ENCODE measurements around the gene BEGAIN. TPM values are rescaled to one million over a fixed set of nuclear protein-coding genes. Genes with fewer than 3 reads are reported as not detected.

BEGAIN gene
- total and polyA plus RNA-seq, 4 donors: 0.27 to 1.6 (median 1.3) TPM

DNA sequence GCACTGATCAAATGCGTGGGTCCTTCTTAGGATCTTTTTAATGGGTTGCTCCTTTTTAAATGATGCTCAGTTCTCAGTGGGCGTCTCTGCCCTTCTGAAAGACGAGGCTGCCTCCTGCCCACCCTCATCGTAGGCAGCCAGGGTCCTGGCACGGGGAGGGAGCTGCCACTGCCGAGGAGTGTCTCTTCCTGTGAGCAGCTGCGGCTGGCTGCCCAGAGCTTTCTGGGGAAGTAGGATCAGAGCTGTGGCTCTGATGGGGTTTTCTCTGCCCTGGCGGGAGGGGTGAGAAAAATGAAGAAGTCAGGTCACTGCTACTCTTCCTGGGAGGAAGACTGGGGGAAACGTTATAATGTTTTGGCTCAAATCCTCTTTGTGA lies 31.1 kb upstream of the BEGAIN start:
- TF ChIP-seq CTCF (IDR thresholded peaks at IDR 0.05; ENCODE audit: control extremely low read depth, extremely low read depth): no peak
- ATAC-seq (ENCODE audit: insufficient read depth, low FRiP score) (no peak), DNase-seq (peak in 1 of 3 donors; percentile 30)
- Histone ChIP-seq H3K9me3 (ENCODE audit: control insufficient read depth in 4 of 4, insufficient read depth in 3 of 4, low read length in 3 of 4) (no peaks in the 10 kb centered on the region), H3K36me3 (ENCODE audit: control insufficient read depth in 4 of 4, insufficient read depth in 4 of 4, low read length in 4 of 4) (no peaks in the 10 kb centered on the region), H3K4me1 (ENCODE audit: control insufficient read depth in 5 of 5, insufficient read depth in 5 of 5, low read length in 5 of 5) (peaks cover 0 to 13% (median 0%) of the 10 kb centered on the region in 5 donors), H3K4me3 (no peak overlapping the region), H3K27ac (ENCODE audit: low read depth in 1 of 2, low read length in 1 of 2) (no peak overlapping the region), H3K27me3 (ENCODE audit: control insufficient read depth in 3 of 3, insufficient read depth in 3 of 3, low read length in 2 of 3) (no peaks in the 10 kb centered on the region), H3K9ac (ENCODE audit: insufficient read depth in 1 of 2, low read length in 2 of 2) (no peak overlapping the region)
- 17 to 22% methylated on average over 9 of the region's 9 CpGs for WGBS, 2 donors

DNA sequence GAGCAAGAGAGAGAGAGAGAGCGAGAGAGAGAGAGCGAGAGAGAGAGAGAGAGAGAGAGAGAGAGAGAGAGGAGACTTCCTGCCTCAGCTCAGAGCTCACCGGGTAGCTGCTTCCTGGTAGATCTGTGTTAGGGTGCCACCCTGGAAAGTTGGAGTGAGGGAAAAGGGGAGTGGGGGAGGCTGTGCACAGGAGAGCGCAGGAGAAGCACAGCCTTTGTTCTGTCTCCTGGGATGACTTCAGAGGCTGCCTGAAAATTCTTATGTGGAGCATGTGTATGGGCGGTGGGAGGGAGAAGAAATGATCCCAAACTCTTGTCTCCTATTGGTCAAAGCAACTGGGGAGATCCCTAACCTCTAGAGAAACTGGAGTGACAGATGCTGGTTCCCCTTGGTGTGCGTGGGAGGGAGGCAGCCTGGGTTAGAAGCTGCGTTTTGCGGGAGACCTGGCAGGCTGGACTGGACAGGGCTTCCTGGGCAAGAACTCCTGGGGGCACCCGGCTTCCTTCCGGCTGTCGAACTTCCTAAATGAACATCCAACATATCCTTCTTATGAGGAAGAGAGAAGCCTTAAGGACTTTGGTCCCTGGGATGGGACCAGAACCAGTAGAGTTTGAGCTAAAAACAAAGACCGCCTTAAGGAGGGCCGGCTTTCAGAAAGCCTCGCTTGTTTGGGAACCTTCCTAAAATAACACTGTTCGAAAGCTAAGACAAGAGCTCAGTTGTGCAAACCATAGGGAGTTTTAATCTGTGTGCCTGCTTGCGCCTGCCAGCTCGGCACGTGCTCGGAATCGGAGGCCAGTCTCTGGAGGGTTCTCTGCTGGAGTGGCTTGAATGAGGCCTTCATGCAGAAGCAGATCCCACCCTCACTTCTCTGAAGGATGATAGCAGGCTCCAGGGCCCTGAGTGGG lies 30.4 kb upstream of the BEGAIN start:
- ATAC-seq (ENCODE audit: insufficient read depth, low FRiP score) (no peak), DNase-seq (peak in 2 of 3 donors; percentile 46 to 55)
- no peak overlapping the region for H3K9ac ChIP-seq (ENCODE audit: insufficient read depth in 1 of 2, low read length in 2 of 2)
- H3K4me3 ChIP-seq: no peak overlapping the region
- 45 to 53% methylated on average over 20 of the region's 20 CpGs for WGBS, 2 donors
- H3K36me3 ChIP-seq (ENCODE audit: control insufficient read depth in 4 of 4, insufficient read depth in 4 of 4, low read length in 4 of 4): no peaks in the 10 kb centered on the region
- TF ChIP-seq CTCF (IDR thresholded peaks at IDR 0.05; ENCODE audit: control extremely low read depth, extremely low read depth): no peak
- H3K27me3 ChIP-seq (ENCODE audit: control insufficient read depth in 3 of 3, insufficient read depth in 3 of 3, low read length in 2 of 3): no peaks in the 10 kb centered on the region
- H3K4me1 ChIP-seq (ENCODE audit: control insufficient read depth in 5 of 5, insufficient read depth in 5 of 5, low read length in 5 of 5): peaks cover 0 to 13% (median 0%) of the 10 kb centered on the region in 5 donors
- no peaks in the 10 kb centered on the region for H3K9me3 ChIP-seq (ENCODE audit: control insufficient read depth in 4 of 4, insufficient read depth in 3 of 4, low read length in 3 of 4)
- H3K27ac ChIP-seq (ENCODE audit: low read depth in 1 of 2, low read length in 1 of 2): no peak overlapping the region

- no peak for TF ChIP-seq CTCF (IDR thresholded peaks at IDR 0.05; ENCODE audit: control extremely low read depth, extremely low read depth)
- H3K4me3 ChIP-seq: no peak overlapping the region
- ATAC-seq (ENCODE audit: insufficient read depth, low FRiP score) (no peak), DNase-seq (peak in 1 of 3 donors; percentile 21)
- no peaks in the 10 kb centered on the region for H3K36me3 ChIP-seq (ENCODE audit: control insufficient read depth in 4 of 4, insufficient read depth in 4 of 4, low read length in 4 of 4)
- no peaks in the 10 kb centered on the region for H3K9me3 ChIP-seq (ENCODE audit: control insufficient read depth in 4 of 4, insufficient read depth in 3 of 4, low read length in 3 of 4)
- H3K9ac ChIP-seq (ENCODE audit: insufficient read depth in 1 of 2, low read length in 2 of 2): no peak overlapping the region
- no peak overlapping the region for H3K27ac ChIP-seq (ENCODE audit: low read depth in 1 of 2, low read length in 1 of 2)
- no peaks in the 10 kb centered on the region for H3K27me3 ChIP-seq (ENCODE audit: control insufficient read depth in 3 of 3, insufficient read depth in 3 of 3, low read length in 2 of 3)
- H3K4me1 ChIP-seq (ENCODE audit: control insufficient read depth in 5 of 5, insufficient read depth in 5 of 5, low read length in 5 of 5): peaks cover 0 to 13% (median 0%) of the 10 kb centered on the region in 5 donors
- WGBS, 2 donors: 42 to 54% methylated on average over 10 of the region's 10 CpGs
Measured at GRCh38 chr14:100616854-100617409, 29.7 kb upstream of the BEGAIN start.

Data from lung (tissue), 12 donors.